ENCODE measurements around the gene INTS3. TPM values are rescaled to one million over a fixed set of nuclear protein-coding genes. Genes with fewer than 3 reads are reported as not detected.

INTS3 gene
- total and polyA plus RNA-seq, 3 experiments from 2014 or later, result 11.9 to 61.1 (median 58.2) TPM

DNA sequence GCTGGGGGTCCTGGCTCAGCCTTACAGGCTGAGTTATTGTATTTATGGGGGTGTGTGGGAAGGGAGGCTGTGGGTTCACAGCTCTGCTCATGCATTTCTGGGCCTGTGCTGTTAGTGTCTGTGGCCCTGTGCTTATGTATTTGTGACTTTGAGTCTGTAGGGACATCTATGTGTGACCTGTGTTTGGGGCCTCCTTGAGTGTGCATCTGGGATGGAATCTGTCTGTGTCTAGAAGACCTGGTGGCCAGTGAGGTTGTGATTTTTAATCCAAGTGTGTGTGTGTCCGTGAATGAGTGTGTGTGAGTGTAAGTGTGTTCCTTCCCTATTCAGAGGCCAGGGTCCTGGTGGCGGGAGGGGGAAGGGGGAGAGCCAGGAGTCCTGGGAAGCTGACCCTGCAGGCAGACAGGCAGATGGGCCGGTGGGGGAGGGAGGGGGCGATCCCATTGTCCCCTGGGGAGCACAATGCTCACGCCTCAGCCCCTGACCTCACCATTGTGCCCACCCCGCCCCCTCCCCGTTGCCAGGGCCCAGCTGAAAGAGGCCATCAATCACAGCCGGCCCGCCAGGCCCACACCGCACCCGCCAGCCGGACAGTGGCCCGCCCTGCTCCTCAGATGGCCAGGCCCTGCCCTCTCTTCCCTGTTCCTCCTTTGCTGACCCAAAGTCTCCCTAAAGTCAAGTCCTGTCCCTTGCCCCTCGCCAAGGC, 66.9 kb downstream of the INTS3 start:
- ChIA-PET CTCF (interaction anchor here (0.9 to 1.2 kb wide), 2 partner anchors 152 to 192 kb away, joined by 3 to 4 read pairs; partner anchors contain the start of genes DENND4B and RAB13), POLR2A (no interaction called here)
- peak overlapping the region in 4 of 8 donors; percentile 6 to 91 (median 56) for H3K27ac Mint-ChIP-seq
- Histone ChIP-seq H3K4me3 (ENCODE audit: low read length) (no peak overlapping the region), H3K4me1 (ENCODE audit: insufficient read depth, low read length) (peaks cover 17% of the 10 kb centered on the region), H3K9me3 (ENCODE audit: low read length) (no peaks in the 10 kb centered on the region), H3K36me3 (ENCODE audit: insufficient read depth, low read length) (no peaks in the 10 kb centered on the region), H3K27ac (ENCODE audit: low read depth, low read length) (no peak overlapping the region), H3K27me3 (ENCODE audit: insufficient read depth, low read length, poor library complexity, severe bottlenecking) (no peaks in the 10 kb centered on the region)
- H3K4me3 Mint-ChIP-seq, result peak overlapping the region in 2 of 7 donors; percentile 4 to 29
- no peaks in the 10 kb centered on the region for H3K36me3 Mint-ChIP-seq
- peaks cover 2 to 3% of the 10 kb centered on the region in 2 donors for H3K27me3 Mint-ChIP-seq
- no peak for DNase-seq
- peaks cover 24 to 40% (median 28%) of the 10 kb centered on the region in 3 donors for H3K4me1 Mint-ChIP-seq
- peaks cover 0 to 1% (median 0%) of the 10 kb centered on the region in 5 donors for H3K9me3 Mint-ChIP-seq

DNA sequence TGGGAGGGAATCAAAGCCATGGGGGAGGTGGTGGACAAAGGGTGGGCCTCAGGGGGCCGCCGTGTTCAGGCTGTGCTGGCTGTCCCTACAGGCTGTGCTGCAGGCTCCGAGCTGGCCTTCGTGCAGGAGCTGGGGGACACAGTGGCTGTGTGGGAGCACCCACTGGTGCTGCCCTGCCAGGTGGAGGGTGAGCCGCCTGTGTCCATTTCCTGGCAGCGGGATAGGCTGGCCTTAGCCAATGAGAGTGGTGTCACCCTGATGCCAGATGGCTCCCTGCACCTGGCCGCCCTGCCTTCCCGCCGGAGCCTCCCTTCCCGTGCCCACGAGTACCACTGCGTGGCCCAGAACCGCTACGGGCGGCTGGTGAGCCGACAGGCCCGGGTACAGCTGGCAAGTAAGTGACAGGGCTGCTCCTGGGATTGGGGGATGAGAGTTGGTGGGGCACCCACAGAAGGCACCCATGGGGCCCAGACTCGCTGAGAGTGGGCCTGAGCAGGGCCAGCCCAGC, 67.5 kb downstream of the INTS3 start:
- peaks cover 12% of the 10 kb centered on the region for H3K4me1 ChIP-seq (ENCODE audit: insufficient read depth, low read length)
- peaks cover 0 to 1% (median 0%) of the 10 kb centered on the region in 5 donors for H3K9me3 Mint-ChIP-seq
- H3K36me3 Mint-ChIP-seq, result no peaks in the 10 kb centered on the region
- peak in 1 of 5 donors; percentile 44 for DNase-seq
- POLR2A ChIA-PET, result interaction anchor here (0.6 kb wide), 1 partner anchor 178 kb away, joined by 3 read pairs; no protein-coding TSS in a partner anchor
- no peaks in the 10 kb centered on the region for H3K36me3 ChIP-seq (ENCODE audit: insufficient read depth, low read length)
- H3K4me1 Mint-ChIP-seq, result peaks cover 20 to 34% (median 22%) of the 10 kb centered on the region in 3 donors
- no peak overlapping the region for H3K27ac ChIP-seq (ENCODE audit: low read depth, low read length)
- H3K9me3 ChIP-seq (ENCODE audit: low read length), result no peaks in the 10 kb centered on the region
- peak overlapping the region in 1 of 8 donors; percentile 38 for H3K27ac Mint-ChIP-seq
- no peaks in the 10 kb centered on the region for H3K27me3 ChIP-seq (ENCODE audit: insufficient read depth, low read length, poor library complexity, severe bottlenecking)
- H3K4me3 Mint-ChIP-seq, result no peak overlapping the region
- H3K4me3 ChIP-seq (ENCODE audit: low read length), result no peak overlapping the region
- CTCF ChIA-PET, result interaction anchor here (4.6 kb wide), 1 partner anchor 192 kb away, joined by 94 read pairs; the partner anchor contains the start of genes RAB13 and RPS27
- peaks cover 0 to 2% of the 10 kb centered on the region in 2 donors for H3K27me3 Mint-ChIP-seq

DNA sequence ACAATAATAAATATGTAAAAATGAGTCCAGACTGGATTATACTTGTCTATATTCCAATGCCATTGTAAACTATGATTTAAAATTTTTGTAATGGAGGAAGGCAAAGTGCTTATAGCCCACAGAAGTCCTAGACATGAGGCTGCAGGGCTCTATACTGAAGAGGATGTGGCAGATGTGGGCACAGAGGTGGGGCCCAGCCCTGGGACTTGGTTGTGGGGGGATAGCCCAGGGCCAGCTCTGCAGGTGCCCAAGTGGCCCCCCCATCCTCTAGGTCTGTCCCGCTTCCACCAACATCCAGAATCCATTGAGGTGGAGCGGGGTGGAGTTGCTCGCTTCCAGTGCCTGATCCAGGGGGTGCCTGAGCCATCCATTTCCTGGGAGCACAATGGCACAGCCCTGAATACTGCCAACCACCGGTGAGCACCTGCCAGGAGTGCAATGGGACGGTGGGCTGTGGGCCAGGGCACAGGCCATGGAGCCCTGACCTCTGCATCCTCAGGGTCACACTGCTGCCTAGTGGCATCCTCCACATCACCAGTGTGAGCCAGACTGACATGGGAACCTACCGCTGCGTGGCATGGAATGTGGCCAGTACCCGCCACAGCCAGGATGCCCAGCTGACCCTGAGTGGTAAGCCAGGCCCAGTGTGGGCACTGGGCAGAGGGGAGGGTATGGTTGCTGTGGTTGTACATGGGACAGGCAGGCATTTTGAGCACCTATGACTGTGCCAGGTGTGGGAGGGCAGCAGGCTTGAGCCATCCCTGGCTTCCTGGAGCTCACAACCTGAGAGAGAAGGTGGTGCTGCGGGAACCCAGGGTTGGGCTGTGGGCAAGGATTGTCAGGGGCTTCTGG, 68.3 kb downstream of the INTS3 start:
- ChIA-PET POLR2A (interaction anchor here (0.6 to 1.5 kb wide), 3 partner anchors 149 to 177 kb away, joined by 3 to 6 read pairs (median 3); partner anchors contain the start of gene DENND4B), CTCF (interaction anchor here (0.8 to 4.6 kb wide), 9 partner anchors 9 to 191 kb away, joined by 3 to 94 read pairs (median 9); partner anchors contain the start of genes CREB3L4, DENND4B, RAB13 and RPS27)
- H3K27ac Mint-ChIP-seq, result peak overlapping the region in 3 of 8 donors; percentile 29 to 87 (median 68)
- H3K9me3 Mint-ChIP-seq, result peaks cover 0 to 1% (median 0%) of the 10 kb centered on the region in 5 donors
- no peaks in the 10 kb centered on the region for H3K36me3 Mint-ChIP-seq
- no peaks in the 10 kb centered on the region for H3K27me3 ChIP-seq (ENCODE audit: insufficient read depth, low read length, poor library complexity, severe bottlenecking)
- H3K27me3 Mint-ChIP-seq, result peaks cover 0 to 2% of the 10 kb centered on the region in 2 donors
- peaks cover 12% of the 10 kb centered on the region for H3K4me1 ChIP-seq (ENCODE audit: insufficient read depth, low read length)
- peak in 1 of 5 donors; percentile 40 for DNase-seq
- no peak overlapping the region for H3K27ac ChIP-seq (ENCODE audit: low read depth, low read length)
- no peak overlapping the region for H3K4me3 Mint-ChIP-seq
- H3K36me3 ChIP-seq (ENCODE audit: insufficient read depth, low read length), result no peaks in the 10 kb centered on the region
- no peak overlapping the region for H3K4me3 ChIP-seq (ENCODE audit: low read length)
- no peaks in the 10 kb centered on the region for H3K9me3 ChIP-seq (ENCODE audit: low read length)
- peaks cover 16 to 29% (median 16%) of the 10 kb centered on the region in 3 donors for H3K4me1 Mint-ChIP-seq

DNA sequence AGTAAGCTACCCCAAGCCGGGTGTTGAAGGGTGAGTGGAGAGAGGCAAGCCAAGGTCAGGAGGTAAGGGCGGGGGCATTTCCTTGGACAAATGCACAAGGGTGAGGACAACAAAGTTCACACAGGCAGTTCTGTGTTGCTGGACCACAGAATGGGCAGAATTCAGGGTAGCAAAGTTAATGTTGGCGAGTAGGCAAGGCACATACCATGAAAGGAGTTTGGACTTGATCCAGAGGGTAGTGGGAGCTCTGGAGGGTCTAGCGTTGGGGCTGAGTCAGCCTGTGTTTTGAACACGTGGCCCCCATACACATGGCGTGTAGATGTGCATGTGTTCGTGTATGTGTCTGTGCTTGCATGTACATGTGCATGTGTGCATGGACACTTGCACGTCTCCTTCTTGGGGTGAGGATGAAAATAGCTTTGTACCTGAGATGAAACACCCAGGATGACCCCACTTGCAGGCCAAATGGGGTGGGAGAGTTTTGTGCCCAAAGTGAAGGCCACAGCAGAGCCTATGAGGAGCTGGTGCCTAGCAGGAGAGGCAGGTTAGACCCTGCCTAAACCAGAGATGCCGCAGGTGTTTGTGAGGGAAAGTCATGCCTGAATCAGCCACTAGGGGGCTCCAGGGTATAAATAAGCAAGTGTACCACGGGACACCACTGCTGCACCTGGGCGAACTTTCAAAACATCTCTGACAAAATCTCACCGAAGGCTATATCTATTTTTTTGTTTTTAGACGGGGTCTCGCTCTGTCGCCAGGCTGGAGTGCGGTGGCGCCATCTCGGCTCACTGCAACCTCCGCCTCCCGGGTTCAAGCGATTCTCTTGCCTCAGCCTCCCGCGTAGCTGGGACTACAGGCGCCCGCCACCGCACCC, 69.2 kb downstream of the INTS3 start:
- CTCF ChIA-PET, result interaction anchor here (0.7 to 4.6 kb wide), 18 partner anchors 10 to 191 kb away, joined by 3 to 94 read pairs (median 5); partner anchors contain the start of genes CREB3L4, DENND4B, JTB and RAB13
- peaks cover 0 to 2% of the 10 kb centered on the region in 2 donors for H3K27me3 Mint-ChIP-seq
- H3K27me3 ChIP-seq (ENCODE audit: insufficient read depth, low read length, poor library complexity, severe bottlenecking), result no peaks in the 10 kb centered on the region

DNA sequence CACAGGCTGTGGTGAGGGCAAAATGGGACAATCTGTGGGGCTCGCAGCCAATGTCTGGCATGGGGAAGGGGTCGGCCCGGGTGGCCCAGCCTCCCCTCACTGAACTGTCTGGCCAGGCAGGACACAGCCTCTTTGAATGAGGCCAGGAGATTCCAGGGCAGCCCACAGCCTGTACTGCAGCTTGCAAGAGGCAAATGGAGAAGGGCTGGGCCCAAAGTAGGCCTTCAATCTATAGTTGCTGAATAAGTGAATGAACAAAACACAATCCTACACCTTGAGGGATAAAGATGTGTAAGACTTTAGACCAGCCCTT, 70.6 kb downstream of the INTS3 start:
- Mint-ChIP-seq H3K9me3 (no peaks in the 10 kb centered on the region), H3K27me3 (no peaks in the 10 kb centered on the region), H3K4me1 (peaks cover 20 to 39% (median 25%) of the 10 kb centered on the region in 3 donors), H3K4me3 (no peak overlapping the region), H3K36me3 (peaks cover 0 to 6% (median 3%) of the 10 kb centered on the region in 3 donors), H3K27ac (peak overlapping the region in 3 of 8 donors; percentile 10 to 48 (median 24))
- POLR2A ChIA-PET, result no interaction called here
- H3K4me1 ChIP-seq (ENCODE audit: insufficient read depth, low read length), result peaks cover 12% of the 10 kb centered on the region
- H3K4me3 ChIP-seq (ENCODE audit: low read length), result no peak overlapping the region
- H3K27ac ChIP-seq (ENCODE audit: low read depth, low read length), result no peak overlapping the region
- DNase-seq, result no peak
- no peaks in the 10 kb centered on the region for H3K9me3 ChIP-seq (ENCODE audit: low read length)
- H3K27me3 ChIP-seq (ENCODE audit: insufficient read depth, low read length, poor library complexity, severe bottlenecking), result no peaks in the 10 kb centered on the region
- CTCF ChIA-PET, result interaction anchor here (1.3 to 4.6 kb wide), 5 partner anchors 107 to 189 kb away, joined by 3 to 94 read pairs (median 14); partner anchors contain the start of genes CREB3L4, DENND4B, RAB13 and RPS27
- H3K36me3 ChIP-seq (ENCODE audit: insufficient read depth, low read length), result no peaks in the 10 kb centered on the region

More for the DNA sequence above, 69.2 kb downstream of the INTS3 start:
- H3K27ac Mint-ChIP-seq, result peak overlapping the region in 7 of 8 donors; percentile 8 to 87 (median 69)
- peak; percentile 74 to 87 (median 77) for DNase-seq
- peaks cover 16 to 29% (median 17%) of the 10 kb centered on the region in 3 donors for H3K4me1 Mint-ChIP-seq
- POLR2A ChIA-PET, result interaction anchor here (0.6 to 1.5 kb wide), 3 partner anchors 148 to 169 kb away, joined by 3 to 6 read pairs (median 3); partner anchors contain the start of gene DENND4B
- Histone ChIP-seq H3K9me3 (ENCODE audit: low read length) (no peaks in the 10 kb centered on the region), H3K36me3 (ENCODE audit: insufficient read depth, low read length) (no peaks in the 10 kb centered on the region), H3K4me3 (ENCODE audit: low read length) (no peak overlapping the region), H3K27ac (ENCODE audit: low read depth, low read length) (no peak overlapping the region), H3K4me1 (ENCODE audit: insufficient read depth, low read length) (peaks cover 12% of the 10 kb centered on the region)
- H3K9me3 Mint-ChIP-seq, result peaks cover 0 to 1% (median 0%) of the 10 kb centered on the region in 5 donors
- H3K4me3 Mint-ChIP-seq, result peak overlapping the region in 3 of 7 donors; percentile 1 to 28 (median 20)
- peaks cover 0 to 3% (median 2%) of the 10 kb centered on the region in 3 donors for H3K36me3 Mint-ChIP-seq

DNA sequence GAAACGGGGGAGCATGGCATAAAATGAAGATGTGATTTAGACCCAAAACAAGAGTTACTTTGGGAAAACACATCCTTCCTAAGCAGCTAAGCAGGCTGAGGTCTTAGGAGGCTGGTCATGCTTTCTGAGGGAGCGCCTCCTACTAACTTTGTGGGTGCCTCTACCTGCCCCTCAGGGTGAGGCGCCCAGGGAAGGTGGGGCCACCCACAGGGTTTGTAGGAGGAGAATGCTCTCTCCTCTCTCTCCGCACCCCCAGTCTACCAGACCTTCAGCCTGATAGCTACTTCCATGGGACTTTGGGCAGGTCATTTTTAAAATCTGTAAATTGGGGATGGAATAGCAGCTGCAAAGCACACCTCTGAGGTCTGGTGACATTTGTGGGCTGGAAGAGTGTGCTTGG, 71.2 kb downstream of the INTS3 start:
- POLR2A ChIA-PET, result no interaction called here
- H3K4me1 Mint-ChIP-seq, result peaks cover 25 to 45% (median 31%) of the 10 kb centered on the region in 3 donors
- no peaks in the 10 kb centered on the region for H3K9me3 Mint-ChIP-seq
- H3K4me1 ChIP-seq (ENCODE audit: insufficient read depth, low read length), result peaks cover 13% of the 10 kb centered on the region
- no peaks in the 10 kb centered on the region for H3K9me3 ChIP-seq (ENCODE audit: low read length)
- H3K4me3 ChIP-seq (ENCODE audit: low read length), result no peak overlapping the region
- H3K27ac Mint-ChIP-seq, result peak overlapping the region in 3 of 8 donors; percentile 10 to 70 (median 48)
- CTCF ChIA-PET, result interaction anchor here (2.8 to 4.6 kb wide), 2 partner anchors 168 to 189 kb away, joined by 14 to 94 read pairs; partner anchors contain the start of genes CREB3L4, RAB13 and RPS27
- H3K36me3 Mint-ChIP-seq, result peaks cover 0 to 6% (median 5%) of the 10 kb centered on the region in 3 donors
- DNase-seq, result no peak
- no peak overlapping the region for H3K27ac ChIP-seq (ENCODE audit: low read depth, low read length)
- H3K4me3 Mint-ChIP-seq, result no peak overlapping the region
- no peaks in the 10 kb centered on the region for H3K27me3 ChIP-seq (ENCODE audit: insufficient read depth, low read length, poor library complexity, severe bottlenecking)
- no peaks in the 10 kb centered on the region for H3K36me3 ChIP-seq (ENCODE audit: insufficient read depth, low read length)
- H3K27me3 Mint-ChIP-seq, result no peaks in the 10 kb centered on the region
